GM21825 (cell line): ENCODE results near the gene SNAI1.
"Not testable (repeated sequence)": the region's sequence is repeated elsewhere in the genome, so short reads cannot be mapped to it uniquely, and the experiment has no call there.

ENCODE experiments used
- ATAC-seq: cut with Tn5 transposase; IDR thresholded peaks from one replicate; pipeline ENCODE4 v1.9.1; 2021; ENCODE audit warnings: mild to moderate bottlenecking, moderate library complexity; ENCODE audit not compliant: unreplicated experiment

Gene SNAI1

GRCh38 chr20:50011597-50011996 is 28.8 kb downstream of the SNAI1 start:
- ATAC-seq, result not testable (repeated sequence)

- no peak for ATAC-seq
These were observed 29.8 kb downstream of the SNAI1 start for GRCh38 chr20:50012282-50013263.

GRCh38 chr20:50013976-50014375 is 31.2 kb downstream of the SNAI1 start:
- no peak for ATAC-seq

DNA sequence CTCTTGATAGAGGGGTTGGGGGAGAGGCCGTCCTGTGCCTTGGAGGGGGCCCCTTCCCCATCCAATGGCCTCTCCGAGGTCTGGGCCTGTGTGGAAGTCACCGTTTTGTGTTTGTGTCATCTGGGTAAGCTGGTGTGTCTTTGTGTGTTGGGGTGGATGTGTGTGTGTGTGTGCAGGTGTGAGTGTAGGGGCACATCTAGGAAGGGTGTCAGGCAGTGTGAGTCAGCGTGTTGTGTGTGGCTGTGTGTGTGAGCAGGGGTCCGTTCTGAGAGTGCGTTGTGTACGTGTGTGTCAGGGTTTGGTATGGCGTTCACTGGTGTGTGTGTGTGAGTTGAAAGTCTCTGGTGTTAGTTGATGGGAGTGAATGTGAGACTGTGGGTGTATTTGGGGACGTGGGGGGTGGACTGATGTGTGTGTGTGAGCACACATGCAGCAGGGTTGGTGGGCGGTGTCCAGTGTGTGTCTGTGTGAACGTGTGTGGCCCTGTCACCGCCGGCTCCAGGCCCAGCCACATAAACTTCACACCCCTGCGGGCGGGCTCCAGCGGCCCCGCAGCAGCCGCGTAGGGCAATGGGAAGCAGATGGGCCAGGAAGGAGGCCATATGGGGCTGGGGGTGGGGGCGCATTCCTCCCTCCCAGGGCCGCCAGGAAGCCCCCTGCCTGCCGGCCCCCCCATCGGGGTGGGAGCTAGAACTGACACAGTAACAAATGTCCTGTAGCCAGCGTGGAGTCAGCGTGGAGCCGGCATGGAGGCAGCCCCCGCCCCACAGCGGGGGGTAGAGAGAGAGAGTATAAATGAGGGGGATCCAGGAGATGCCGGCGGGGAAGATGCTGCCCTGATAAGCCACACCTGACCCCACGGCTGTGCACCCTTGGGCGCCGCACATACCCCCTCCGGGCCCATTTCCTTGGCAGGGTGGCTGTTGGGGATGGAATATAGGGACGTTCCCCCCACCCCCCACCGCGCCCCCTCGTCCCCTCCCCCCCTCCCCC is 32.1 kb downstream of the SNAI1 start:
- ATAC-seq, result no peak

- no peak for ATAC-seq
These were observed 32.8 kb downstream of the SNAI1 start for GRCh38 chr20:50015636-50015992.

GRCh38 chr20:50015993-50016770 is 33.4 kb downstream of the SNAI1 start:
- no peak for ATAC-seq

- ATAC-seq, result no peak
These were observed 34.4 kb downstream of the SNAI1 start for GRCh38 chr20:50017160-50017559.

- ATAC-seq, result no peak
These were observed 34.9 kb downstream of the SNAI1 start for GRCh38 chr20:50017576-50018248.

DNA sequence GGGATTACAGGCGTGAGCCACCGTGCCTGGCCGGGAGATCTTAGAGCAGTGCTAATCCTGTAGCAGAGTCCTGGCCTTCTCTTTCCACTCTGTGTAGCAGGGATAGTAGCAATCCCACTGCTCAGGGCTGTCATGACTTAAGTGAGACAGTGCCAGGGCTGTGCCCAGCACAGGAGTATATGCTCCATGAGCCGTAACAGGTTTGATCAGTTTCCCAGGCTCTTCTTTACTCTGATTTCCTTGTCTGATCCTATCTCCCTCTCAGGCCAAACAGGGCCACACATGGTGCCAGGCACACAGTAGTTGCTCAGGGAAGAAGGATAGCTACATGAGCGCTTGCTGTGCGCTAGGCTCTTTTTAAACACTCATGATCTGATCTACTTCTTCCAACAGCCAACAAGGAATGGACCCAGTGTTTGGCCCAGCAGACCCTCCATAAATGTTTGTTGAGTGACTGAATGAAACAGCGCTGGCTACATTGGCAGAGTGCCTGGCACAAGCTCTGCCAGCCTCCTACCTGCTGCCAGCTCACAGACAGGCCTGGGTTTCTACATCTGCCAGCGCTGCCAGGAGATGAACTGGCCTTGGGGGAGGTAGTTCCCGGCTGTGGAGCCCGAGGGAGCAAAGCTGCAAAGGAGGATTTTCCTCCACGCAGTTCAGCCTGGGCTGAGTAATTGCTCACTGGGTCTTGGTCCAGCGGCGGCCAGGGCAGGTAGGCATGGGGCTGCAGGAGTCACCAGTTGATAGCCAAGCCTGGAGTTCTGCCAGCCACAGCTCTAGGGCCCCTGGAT is 36.9 kb downstream of the SNAI1 start:
- ATAC-seq, result no peak

- no peak for ATAC-seq
These were observed 37.5 kb downstream of the SNAI1 start for GRCh38 chr20:50020288-50020687.

DNA sequence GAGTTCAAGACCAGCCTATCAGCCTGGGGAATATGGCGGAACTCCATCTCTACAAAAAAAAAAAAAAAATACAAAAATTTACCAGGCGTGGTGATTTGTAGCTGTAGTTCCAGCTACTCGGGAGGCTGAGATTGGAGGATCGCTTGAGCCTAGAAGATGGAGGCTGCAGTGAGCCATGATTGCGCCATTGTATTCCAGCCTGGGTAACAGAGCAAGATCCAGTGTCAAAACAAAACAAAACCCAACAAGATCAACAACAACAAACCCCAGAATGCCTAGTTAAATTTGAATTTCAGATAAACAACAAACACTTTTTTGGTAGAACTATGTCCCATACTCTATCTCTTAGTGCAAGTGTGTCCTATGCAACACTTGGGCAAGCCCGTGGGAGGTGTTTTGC is 39.9 kb downstream of the SNAI1 start:
- ATAC-seq, result no peak

GRCh38 chr20:50023116-50023805 is 40.5 kb downstream of the SNAI1 start:
- ATAC-seq, result no peak

DNA sequence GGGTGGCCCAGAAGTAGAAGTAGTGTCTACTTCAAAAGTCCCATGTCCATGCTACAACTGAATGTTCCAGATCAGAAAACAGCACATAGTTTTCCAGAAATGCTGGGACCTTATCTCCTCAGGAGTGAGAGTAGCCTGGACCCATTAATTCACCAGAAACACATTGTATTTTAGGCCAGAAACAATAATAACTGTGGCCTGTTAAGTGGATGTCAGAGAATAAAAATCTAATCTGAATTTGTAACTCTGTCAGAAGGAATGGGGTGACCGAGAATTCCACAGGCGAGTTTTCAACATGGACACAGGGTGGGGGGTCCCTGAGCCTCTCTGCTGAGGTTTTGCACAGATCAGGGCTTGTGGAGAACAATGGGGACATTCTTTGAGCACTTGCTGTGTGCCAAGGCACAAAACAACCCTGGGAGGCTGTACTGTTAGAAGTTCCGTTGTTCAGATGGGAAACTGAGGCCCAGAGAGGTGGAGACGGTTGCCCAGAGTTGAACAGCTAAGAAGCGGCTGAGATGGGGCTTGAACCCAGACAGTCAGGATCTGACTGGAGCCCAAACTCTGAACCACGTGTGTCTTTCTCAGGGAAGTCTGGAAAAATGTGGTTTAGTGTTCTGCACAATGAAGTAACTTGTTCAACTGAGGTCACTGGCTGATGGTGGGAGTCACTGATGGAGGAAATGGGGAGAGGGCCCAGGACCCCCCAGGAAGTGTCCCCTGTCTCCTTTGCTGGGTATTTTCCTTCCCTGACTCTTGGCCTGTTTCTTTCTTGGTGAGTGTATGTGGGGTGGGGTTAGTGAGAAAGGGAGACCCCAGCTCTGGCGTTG is 44.2 kb downstream of the SNAI1 start:
- ATAC-seq, result no peak

DNA sequence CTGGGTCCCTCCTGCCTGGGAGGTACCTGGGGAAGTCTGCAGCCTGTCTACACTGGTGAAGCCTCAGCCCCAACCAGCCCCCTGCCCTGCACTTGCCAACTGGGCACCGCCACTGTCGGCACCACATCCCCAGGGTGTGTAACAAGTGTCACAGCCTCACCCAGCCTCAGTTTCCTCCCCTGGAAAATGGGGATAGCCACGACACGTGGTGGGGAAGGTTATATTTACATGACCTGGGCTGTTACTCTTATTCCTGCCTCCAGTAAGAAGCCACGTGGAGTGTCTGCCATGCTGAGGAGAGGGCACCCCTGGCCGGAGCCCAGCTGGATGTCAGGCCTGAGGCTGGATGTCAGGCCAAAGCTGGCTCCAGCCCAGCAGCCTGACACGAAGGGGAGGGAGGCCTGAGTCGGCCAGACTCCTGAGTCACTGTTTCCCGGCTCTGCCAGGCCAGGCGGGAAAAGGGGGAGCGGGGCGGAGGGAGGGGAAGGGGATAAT is 44.9 kb downstream of the SNAI1 start:
- no peak for ATAC-seq

DNA sequence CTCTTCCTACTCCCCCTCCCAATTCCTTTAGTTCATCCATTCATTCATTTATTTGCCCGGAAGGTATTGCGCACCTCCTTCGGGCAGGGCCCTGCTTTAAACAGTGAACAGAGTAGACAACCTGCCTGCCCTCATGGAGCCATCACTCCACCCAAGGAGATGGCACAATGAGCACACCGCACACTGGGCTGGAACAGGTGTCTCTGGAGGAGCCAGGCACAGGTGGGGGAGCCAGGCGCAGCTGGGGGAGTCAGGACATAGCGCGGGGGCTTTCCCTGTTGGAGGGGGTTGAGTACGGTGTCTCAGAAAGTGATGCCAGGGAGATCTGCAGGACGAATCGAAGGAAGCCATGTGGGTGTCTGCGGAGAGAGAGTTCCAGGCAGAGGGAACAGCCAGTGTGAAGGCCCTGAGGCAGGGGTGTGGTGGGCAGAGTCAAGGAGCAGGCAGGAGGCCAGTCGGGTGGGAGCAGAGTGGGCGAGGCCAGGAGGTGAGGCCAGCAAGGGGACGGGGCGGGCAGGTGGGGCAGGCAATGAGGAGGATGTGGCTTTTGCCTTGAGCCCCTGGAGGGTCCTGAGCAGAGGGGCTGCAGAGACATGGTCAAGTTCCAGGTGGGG is 46.4 kb downstream of the SNAI1 start:
- ATAC-seq, result no peak

DNA sequence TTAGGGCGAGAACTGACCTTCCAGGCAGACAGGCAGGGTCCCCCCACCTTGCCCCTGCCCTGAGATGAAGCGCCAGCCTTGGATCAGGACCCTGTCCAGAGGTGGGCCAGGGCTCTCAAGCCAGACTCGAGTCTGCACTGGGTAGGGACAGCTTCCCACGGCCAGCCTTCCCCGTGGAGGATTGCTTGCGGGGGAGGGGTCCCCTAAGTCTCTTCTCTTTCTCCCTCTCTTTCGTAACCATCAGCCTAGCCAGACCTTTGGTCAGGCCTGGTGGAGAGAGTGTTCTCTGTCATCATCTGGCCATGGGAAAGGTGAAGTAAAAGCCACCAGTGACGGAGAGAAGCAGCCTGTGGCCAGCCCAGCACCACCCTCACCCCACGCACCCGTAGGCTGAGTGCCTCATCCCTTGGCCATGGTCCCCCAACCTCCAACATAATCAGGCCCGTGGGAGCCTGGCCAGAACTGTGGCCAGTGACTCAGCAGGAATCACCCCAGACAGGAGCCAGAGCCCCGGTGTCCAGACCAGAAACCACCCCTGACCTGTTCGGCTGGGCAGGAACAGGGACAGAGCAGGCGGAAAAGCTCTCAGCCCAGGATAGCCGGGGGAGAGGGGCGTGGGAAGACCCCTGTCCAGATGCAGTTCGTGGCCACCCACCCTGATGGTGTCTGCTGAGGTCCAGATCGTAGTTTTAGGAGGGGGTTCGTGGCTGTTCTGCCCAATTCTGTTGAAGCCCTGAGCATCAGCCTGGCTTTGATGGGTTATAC is 47.1 kb downstream of the SNAI1 start:
- no peak for ATAC-seq
